Psoas muscle (tissue), 8 donors: Measurements from ENCODE around the gene CLIP1. TPM values are rescaled to one million over a fixed set of nuclear protein-coding genes. Genes with fewer than 3 reads are reported as not detected.
"Not testable (repeated sequence)": the region's sequence is repeated elsewhere in the genome, so short reads cannot be mapped to it uniquely, and the experiment has no call there.

Experiments
- ATAC-seq, 4 donors: fragments of 200-7000 bp; cut with Tn5 transposase; one replicate each; pipeline ENCODE4 v1.9.1; 2020; ENCODE audit warnings: moderate library complexity in 3 of 4, mild to moderate bottlenecking in 2 of 4
- DNase-seq, 2 donors: peaks; one replicate each; pipeline ENCODE4 v3.0.0-alpha.2; 2020
- H3K27ac ChIP-seq: fragments of 200-600 bp; one replicate; pipeline ENCODE4 v1.8.0; 2022
- H3K27me3 ChIP-seq, 3 donors: fragments of 200-600 bp in 1 of 3; one replicate each; pipeline versions ENCODE4 v1.6.1 to v1.8.0; 2013 to 2022; ENCODE audit warnings: low read length in 2 of 3, mild to moderate bottlenecking in 2 of 3, moderate library complexity in 1 of 3; ENCODE audit not compliant: insufficient read depth in 3 of 3
- H3K36me3 ChIP-seq, 2 donors: fragments of 200-600 bp in 1 of 2; one replicate each; pipeline versions ENCODE4 v1.6.1 to v1.8.0; 2013 to 2022; ENCODE audit warnings: low read depth in 1 of 2, mild to moderate bottlenecking in 1 of 2, moderate library complexity in 1 of 2; ENCODE audit not compliant: insufficient read depth in 1 of 2
- H3K4me1 ChIP-seq: fragments of 200-600 bp; one replicate; pipeline ENCODE4 v1.8.0; 2022
- H3K4me3 ChIP-seq: fragments of 200-600 bp; one replicate; pipeline ENCODE4 v1.8.0; 2022; ENCODE audit warnings: mild to moderate bottlenecking
- H3K9me3 ChIP-seq: fragments of 200-600 bp; one replicate; pipeline ENCODE4 v1.8.0; 2022
- WGBS, 3 donors: extraction: QIAGEN DNeasy Blood & Tissue Kit; methylation state at CpG; one replicate each; pipeline versions ENCODE4 v1.1.6 to v1.1.7; 2013; 5-methylcytosine and 5-hydroxymethylcytosine counted together
- intact Hi-C, 2 donors: fragments of 100-400 bp; cut with DNase I; formaldehyde crosslinking; loops; one replicate each; pipeline versions ENCODE4 v1.11.0 to v1.14.2; 2022
- polyA plus RNA-seq, 3 donors: library from polyadenylated mRNA; stranded (reverse); fragments of 200-250 nt; gene quantifications; one replicate each; pipeline ENCODE4 v1.2.3, GENCODE V29; 2013
- total RNA-seq, 4 donors: library from RNA; stranded (reverse); fragmentation: NEBNext Ultra II Directional in 2 of 4; extraction: Animal tissue kit (Norgen Biotek cat#: 25700) in 2 of 4; gene quantifications; one replicate each; pipeline versions ENCODE4 v1.2.1 to v1.2.4, GENCODE V29; 2021 to 2023
- TF ChIP-seq, protein P1 (sequence below): fragments of 200-600 bp; IDR thresholded peaks from one replicate; pipeline ENCODE4 v1.8.0; 2022; ENCODE audit warnings: antibody characterized with exemption
- donor health status: healthy with polysubstance abuse.
- donor health status: DM: no; HTN: no; CAD: no; lungs with moderate emphysema.
- donor health status: Bipolar disorder and iron deficiency.
- donor health status: healthy.
- donor health status: DM: yes; HTN: yes; CAD: no.
- donor health status: DM: no; HTN: no; CAD: no.
- donor health status: DM: no; HTN: no; CAD: no.
- donor health status: DM: yes; HTN: yes; CAD: no.

CLIP1 gene
- total and polyA plus RNA-seq, 7 donors, result 235 to 639 (median 458) TPM

DNA sequence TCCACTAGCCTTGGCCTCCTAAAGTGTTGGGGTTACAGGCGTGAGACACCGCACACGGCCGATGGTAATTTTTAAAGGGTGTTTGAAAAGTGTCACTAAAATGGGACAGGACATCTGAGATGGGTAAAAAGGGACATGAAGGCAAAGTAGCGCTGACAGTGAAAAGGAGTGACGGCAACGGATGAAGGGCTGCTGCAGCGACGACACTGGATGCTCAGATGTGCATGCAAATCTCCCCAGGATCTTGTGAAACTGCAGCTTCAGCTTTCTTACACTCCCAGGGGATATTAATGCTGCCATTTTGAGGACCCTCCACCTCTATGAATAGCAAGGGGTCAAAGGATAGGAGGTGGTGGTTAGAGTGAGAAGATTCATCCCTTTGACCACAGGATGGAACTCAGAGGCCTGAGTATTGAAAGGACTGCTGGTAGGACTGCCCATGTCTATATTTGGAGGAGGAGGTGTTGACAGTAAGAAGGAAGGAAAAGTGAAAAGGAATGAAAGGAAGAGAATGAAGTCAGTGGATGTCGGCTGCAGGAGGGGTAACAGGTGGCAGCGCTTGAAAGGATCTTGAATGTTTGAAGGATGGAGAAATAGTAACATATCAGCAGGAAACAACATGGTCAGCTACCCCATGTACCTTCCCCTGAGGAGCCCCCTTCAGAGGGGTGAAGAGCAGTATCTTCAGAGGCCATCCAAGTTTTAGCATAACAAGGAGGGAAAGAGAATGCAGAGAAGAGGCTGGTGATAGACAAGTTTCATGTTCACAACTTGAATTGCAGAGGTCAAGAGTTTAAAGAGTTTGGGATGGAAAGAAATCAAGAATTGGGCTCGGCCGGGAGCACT is 37.1 kb downstream of the CLIP1 start:
- Histone ChIP-seq H3K9me3 (no peaks in the 10 kb centered on the region), H3K36me3 (peaks cover 8 to 45% of the 10 kb centered on the region in 2 donors), H3K4me3 (no peak overlapping the region), H3K27ac (peak overlapping the region; percentile 79), H3K4me1 (peaks cover 62% of the 10 kb centered on the region), H3K27me3 (no peaks in the 10 kb centered on the region)
- intact Hi-C loops, result no loop called here
- ATAC-seq, result peak in 2 of 4 donors; percentile 22 to 25
- TF ChIP-seq, protein P1, sequence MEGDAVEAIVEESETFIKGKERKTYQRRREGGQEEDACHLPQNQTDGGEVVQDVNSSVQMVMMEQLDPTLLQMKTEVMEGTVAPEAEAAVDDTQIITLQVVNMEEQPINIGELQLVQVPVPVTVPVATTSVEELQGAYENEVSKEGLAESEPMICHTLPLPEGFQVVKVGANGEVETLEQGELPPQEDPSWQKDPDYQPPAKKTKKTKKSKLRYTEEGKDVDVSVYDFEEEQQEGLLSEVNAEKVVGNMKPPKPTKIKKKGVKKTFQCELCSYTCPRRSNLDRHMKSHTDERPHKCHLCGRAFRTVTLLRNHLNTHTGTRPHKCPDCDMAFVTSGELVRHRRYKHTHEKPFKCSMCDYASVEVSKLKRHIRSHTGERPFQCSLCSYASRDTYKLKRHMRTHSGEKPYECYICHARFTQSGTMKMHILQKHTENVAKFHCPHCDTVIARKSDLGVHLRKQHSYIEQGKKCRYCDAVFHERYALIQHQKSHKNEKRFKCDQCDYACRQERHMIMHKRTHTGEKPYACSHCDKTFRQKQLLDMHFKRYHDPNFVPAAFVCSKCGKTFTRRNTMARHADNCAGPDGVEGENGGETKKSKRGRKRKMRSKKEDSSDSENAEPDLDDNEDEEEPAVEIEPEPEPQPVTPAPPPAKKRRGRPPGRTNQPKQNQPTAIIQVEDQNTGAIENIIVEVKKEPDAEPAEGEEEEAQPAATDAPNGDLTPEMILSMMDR, result no peak
- 76 to 86% (median 80%) methylated on average over 13 of the region's 13 CpGs for WGBS, 3 donors
- DNase-seq, result no peak

DNA sequence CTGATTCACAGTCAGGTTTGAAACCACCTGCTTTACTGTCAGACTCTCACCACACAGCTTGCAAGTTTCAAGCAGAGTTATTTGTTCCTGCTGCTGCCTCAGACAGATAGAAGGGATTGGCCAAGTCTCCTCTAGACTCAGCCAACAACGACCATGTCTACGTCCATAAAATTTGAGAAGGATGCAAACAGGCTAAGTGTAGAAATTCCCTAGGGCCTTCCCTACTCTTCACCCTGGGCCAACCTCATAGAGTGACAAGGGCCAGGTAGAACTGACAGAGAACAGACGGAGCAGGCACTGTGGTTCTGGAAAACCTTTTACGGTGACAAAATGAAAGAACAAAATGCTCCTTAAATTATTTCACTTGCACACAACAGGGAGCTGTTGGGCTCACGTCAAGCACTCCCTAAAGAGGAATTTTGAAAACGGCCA is 39.5 kb downstream of the CLIP1 start:
- H3K4me1 ChIP-seq, result peaks cover 65% of the 10 kb centered on the region
- WGBS, 3 donors, result 25 to 56% (median 26%) methylated on average over 6 of the region's 6 CpGs
- TF ChIP-seq, protein P1, result no peak

DNA sequence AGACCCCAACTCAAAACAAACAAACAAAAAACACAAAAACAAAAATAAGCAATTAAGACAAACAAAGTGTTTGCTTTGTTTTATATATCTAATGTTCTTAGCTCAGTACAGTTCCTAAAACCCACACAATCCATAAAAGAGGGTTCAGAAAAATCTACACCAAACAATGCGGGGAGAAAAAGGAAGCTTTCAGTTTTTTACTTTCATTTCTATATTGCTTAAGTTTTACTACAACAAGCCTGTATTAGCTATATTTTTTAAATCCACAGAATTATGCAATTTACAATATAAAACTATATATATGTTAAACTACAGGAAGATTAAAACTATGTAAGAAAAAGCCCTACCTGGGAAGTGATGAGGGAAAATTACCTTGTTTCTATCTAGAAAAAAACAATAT is 41.4 kb downstream of the CLIP1 start:
- intact Hi-C loops, result no loop called here
- H3K27me3 ChIP-seq, result no peaks in the 10 kb centered on the region
- H3K9me3 ChIP-seq, result no peaks in the 10 kb centered on the region
- WGBS, 3 donors, result 92 to 100% (median 94%) methylated on average over 1 of the region's 1 CpG
- H3K27ac ChIP-seq, result peak overlapping the region; percentile 39
- peak overlapping the region; percentile 17 for H3K4me3 ChIP-seq
- TF ChIP-seq, protein P1, result no peak
- H3K4me1 ChIP-seq, result peaks cover 52% of the 10 kb centered on the region
- H3K36me3 ChIP-seq, result peaks cover 4 to 77% of the 10 kb centered on the region in 2 donors
- DNase-seq, result no peak
- no peak for ATAC-seq

More for the DNA sequence above, 39.5 kb downstream of the CLIP1 start:
- Histone ChIP-seq H3K4me3 (peak overlapping the region; percentile 34), H3K36me3 (peaks cover 4 to 60% of the 10 kb centered on the region in 2 donors), H3K27ac (peak overlapping the region; percentile 79), H3K27me3 (no peaks in the 10 kb centered on the region), H3K9me3 (no peaks in the 10 kb centered on the region)
- no peak for DNase-seq
- peak; percentile 71 to 72 (median 72) for ATAC-seq
- intact Hi-C loops, result no loop called here

DNA sequence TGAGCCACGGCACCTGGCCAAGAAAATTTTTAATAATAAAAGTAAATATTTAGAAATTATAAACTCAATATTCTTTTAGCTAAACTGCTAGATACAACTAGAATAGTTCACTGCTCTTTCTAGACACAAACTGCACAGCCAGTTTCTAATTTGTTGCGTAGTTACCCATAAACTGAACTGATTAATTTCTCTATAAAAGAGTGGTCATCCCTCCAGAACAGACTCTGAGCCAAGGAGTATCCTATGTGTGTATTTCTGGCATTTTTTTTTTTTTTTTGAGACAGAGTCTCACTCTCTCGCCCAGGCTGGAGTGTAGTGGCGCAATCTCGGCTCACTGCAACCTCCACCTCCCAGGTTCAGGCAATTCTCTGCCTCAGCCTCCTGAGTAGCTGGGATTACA is 45.7 kb downstream of the CLIP1 start:
- Histone ChIP-seq H3K27ac (peak overlapping the region; percentile 89), H3K36me3 (peaks cover 0 to 93% of the 10 kb centered on the region in 2 donors), H3K4me1 (peaks cover 40% of the 10 kb centered on the region)
- H3K27me3 ChIP-seq, intact Hi-C loops, DNase-seq, ATAC-seq, H3K9me3 ChIP-seq, H3K4me3 ChIP-seq: not testable (repeated sequence)
- whole genome bisulfite sequencing, 3 donors, result 93 to 95% (median 95%) methylated on average over 5 of the region's 5 CpGs

DNA sequence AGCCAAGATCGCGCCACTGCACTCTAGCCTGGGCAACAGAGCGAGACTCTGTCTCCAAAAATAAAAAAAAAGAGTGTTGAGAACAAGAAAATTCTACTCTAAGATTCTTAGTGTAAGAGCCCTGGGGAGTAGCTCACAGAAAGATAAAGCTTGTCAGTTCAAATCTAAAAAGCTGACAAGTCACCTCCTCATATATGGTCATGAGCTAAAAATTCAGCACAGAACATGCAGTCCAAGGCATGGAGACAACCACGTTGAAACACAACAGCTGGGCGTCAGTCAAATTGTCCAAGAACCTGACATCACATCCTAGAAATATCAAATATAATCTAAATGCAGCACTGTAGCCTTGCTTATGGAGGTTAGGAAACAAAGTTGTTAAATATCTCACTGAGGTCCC is 47.8 kb downstream of the CLIP1 start:
- Histone ChIP-seq H3K27ac (peak overlapping the region; percentile 89), H3K36me3 (peaks cover 3 to 90% of the 10 kb centered on the region in 2 donors)

More for the DNA sequence above, 47.8 kb downstream of the CLIP1 start:
- Histone ChIP-seq H3K27me3 (no peaks in the 10 kb centered on the region), H3K4me3 (peak overlapping the region; percentile 15), H3K9me3 (no peaks in the 10 kb centered on the region), H3K4me1 (peaks cover 41% of the 10 kb centered on the region)
- intact Hi-C loops, result no loop called here
- 37 to 68% (median 43%) methylated on average over 5 of the region's 5 CpGs for WGBS, 3 donors
- DNase-seq, result no peak
- TF ChIP-seq, protein P1, result no peak
- ATAC-seq, result peak; percentile 87 to 92 (median 90)
